DMS79 treated with DMSO at 0.1 percent for 48 hours (cell line): Measurements from ENCODE around the gene AIF1L.

Experiments used
- DNase-seq: peaks from one replicate; lab custom pipeline; 2025; lab: John Stamatoyannopoulos, UW

The AIF1L gene

GRCh38 chr9:131076347-131077195 lies 19.8 kb upstream of the AIF1L start:
- no peak for DNase-seq

- DNase-seq: no peak
Observed at GRCh38 chr9:131078427-131079366, 17.6 kb upstream of the AIF1L start.

- DNase-seq: no peak
Observed at GRCh38 chr9:131080589-131080988, 15.7 kb upstream of the AIF1L start.

- no peak for DNase-seq
Observed at GRCh38 chr9:131081868-131082267, 14.5 kb upstream of the AIF1L start.

GRCh38 chr9:131082774-131083512 lies 13.4 kb upstream of the AIF1L start:
- DNase-seq: no peak

GRCh38 chr9:131084661-131085369 lies 11.5 kb upstream of the AIF1L start:
- DNase-seq: no peak

- DNase-seq: no peak
Observed at GRCh38 chr9:131085370-131086122, 10.8 kb upstream of the AIF1L start.

GRCh38 chr9:131087354-131087893 lies 8.9 kb upstream of the AIF1L start:
- DNase-seq: peak; percentile 71

- DNase-seq: no peak
Observed at GRCh38 chr9:131090025-131090787, 6.1 kb upstream of the AIF1L start.

GRCh38 chr9:131091352-131091992 lies 4.9 kb upstream of the AIF1L start:
- DNase-seq: no peak

- DNase-seq: no peak
Observed at GRCh38 chr9:131092030-131092429, 4.3 kb upstream of the AIF1L start.

- no peak for DNase-seq
Observed at GRCh38 chr9:131092548-131093440, 3.5 kb upstream of the AIF1L start.

- DNase-seq: no peak
Observed at GRCh38 chr9:131094015-131094414, 2.3 kb upstream of the AIF1L start.

GRCh38 chr9:131094622-131095021 lies 1.7 kb upstream of the AIF1L start:
- no peak for DNase-seq

GRCh38 chr9:131095666-131096268 lies 564 bp upstream of the AIF1L start:
- DNase-seq: peak; percentile 15

GRCh38 chr9:131097126-131097947 lies 1.0 kb downstream of the AIF1L start:
- DNase-seq: no peak

- DNase-seq: no peak
Observed at GRCh38 chr9:131097948-131098278, 1.6 kb downstream of the AIF1L start.
